ENCODE results near the gene CTTNBP2NL.

Gene CTTNBP2NL

DNA sequence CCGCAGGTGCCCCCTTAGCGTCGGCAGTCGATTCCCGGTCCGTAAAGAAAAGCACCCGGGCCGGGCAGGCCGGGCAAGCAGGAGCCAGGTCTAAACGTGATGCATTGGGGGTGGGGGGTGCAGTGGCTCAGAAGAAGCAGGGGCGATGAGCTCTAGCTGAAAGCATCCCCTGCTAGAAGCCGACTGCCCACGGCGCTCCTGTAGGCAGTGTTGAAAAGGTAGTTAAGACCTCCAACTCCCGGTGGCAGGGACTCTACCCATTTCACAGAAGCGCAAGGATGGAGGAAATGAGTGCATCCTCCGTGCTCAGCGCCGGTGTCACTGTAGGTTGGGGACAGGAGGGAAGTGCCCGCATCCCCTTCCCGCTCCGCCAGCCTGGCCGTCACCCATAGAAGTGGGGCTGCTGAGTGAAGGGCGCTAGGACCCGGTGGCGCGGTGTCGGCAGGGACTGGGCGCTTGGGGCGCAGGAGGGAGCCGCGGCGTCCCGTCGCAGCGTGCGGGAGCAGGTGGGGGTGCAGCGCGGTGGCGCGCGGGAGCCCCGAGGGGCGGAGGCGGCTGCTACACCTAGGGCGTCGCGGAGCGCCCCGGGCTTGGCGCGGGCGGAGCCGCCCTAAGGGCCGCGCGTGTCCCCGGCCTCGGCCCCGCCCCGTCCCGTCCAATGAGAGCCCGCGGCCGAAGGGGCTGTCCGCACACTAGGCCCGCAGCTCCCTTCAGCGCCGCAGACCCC lies 112.4 kb downstream of the CTTNBP2NL start, which contains the start of gene WNT2B:
Gene WNT2B (plus strand): TSS at position 688 of the 727 bp plus-strand sequence. CDS start 298 bp downstream, outside the sequence.
- DNase-seq, result no peak

GRCh38 chr1:112509005-112509659 lies 113.1 kb downstream of the CTTNBP2NL start:
- no peak for DNase-seq

DNA sequence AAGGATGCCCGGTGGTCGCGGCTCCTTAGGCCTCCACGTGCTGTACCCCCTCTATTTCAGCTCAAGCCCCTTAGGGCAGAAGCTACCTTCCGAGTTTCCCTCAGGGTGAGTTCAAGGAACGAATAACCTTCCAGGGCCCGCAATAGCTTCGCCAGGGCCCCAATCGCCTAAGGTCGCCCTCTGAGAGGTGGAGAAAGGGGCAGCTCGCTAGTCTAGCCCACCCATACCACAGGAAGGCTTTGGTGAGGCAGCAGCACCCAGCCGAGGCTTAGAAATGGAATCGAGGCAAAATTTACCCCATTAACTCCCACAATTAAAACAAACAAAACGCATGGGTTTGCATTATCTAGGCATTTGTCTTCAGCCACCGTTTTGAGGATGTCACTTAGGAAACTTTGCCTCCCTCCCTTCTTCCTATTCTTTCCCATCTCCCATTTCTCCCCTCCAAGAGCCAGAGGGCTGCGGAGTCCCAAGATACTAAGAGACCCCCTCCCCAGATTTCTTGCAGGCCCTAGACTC lies 113.7 kb downstream of the CTTNBP2NL start:
- no peak for DNase-seq

- DNase-seq, result no peak
Measured at GRCh38 chr1:112510340-112510739, 114.3 kb downstream of the CTTNBP2NL start.

All from hippocampal formation (tissue), 2 donors.